Activated CD8-positive, alpha-beta memory T cell treated with anti-CD3 and anti-CD28 coated beads, Interleukin-2, amount 50 U/mL, for 24 hours (primary cell): ENCODE data around the gene INSR.
"Not testable (repeated sequence)": the region's sequence is repeated elsewhere in the genome, so short reads cannot be mapped to it uniquely, and the experiment has no call there.

Experiments
- DNase-seq: peaks from one replicate; pipeline ENCODE4 v3.0.0-alpha.2; 2020; ENCODE audit errors: extremely low read depth

Gene INSR

DNA sequence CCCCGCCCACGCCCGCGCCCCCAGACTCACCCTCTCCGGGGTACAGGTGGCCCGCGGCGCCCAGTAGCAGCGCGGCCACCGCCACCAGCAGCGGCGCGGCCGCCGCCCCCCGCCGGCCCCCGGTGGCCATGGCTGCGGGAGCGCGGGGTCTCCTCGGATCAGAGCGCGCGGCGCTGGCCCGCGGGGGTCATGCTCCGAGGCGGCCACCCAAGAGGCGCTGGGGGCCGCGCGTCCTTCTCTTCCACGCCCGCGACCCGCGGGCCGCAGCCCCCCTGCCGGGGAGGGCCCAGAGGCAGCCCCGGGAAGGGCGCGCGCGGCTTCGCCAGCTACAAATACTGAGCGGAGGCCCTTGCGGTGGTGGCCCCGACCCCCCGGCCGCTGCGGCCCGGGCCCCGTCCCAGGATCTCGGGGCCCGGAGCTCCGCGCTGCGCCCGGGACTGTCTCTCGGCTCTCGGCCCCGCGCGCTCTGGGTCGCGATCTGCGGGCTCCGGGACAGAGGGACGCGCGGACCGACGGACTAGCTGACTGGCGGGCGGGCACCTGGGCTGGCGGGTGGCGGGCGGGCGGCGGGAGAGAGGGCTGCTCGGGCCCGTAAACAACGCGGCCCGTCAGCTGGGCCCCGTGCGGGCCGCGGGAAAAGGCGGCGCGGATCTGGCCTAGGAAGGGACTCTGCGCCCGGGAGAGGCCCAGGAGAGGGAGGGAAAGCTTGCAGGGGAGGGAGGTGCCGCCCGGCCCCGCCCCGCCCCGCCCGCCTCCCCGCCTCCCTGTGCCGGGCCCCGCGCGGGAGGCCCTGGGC, at the start of gene INSR:
Gene INSR (minus strand): TSS at position 653 of the 796 bp plus-strand sequence. CDS start 523 bp downstream, at position 130.
- no peak for DNase-seq

DNA sequence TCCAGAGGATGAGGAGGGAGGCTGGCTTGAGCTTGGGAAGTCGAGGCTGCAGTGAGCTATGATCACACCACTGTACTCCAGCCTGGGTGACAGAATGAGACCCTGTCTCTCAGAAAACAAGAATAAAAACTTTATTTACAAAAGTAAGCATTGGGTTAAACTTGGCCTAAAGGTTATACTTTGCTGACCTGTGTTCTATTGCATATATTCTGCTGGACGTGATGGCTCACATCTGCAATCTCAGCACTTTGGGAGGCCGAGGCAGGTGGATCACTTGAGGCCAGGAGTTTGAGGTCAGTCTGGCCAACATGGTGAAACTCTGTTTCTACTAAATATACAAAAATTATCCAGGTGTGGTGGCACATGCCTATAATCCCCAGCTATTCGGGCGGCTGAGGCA, 47.9 kb upstream of the INSR start:
- DNase-seq: no peak

DNA sequence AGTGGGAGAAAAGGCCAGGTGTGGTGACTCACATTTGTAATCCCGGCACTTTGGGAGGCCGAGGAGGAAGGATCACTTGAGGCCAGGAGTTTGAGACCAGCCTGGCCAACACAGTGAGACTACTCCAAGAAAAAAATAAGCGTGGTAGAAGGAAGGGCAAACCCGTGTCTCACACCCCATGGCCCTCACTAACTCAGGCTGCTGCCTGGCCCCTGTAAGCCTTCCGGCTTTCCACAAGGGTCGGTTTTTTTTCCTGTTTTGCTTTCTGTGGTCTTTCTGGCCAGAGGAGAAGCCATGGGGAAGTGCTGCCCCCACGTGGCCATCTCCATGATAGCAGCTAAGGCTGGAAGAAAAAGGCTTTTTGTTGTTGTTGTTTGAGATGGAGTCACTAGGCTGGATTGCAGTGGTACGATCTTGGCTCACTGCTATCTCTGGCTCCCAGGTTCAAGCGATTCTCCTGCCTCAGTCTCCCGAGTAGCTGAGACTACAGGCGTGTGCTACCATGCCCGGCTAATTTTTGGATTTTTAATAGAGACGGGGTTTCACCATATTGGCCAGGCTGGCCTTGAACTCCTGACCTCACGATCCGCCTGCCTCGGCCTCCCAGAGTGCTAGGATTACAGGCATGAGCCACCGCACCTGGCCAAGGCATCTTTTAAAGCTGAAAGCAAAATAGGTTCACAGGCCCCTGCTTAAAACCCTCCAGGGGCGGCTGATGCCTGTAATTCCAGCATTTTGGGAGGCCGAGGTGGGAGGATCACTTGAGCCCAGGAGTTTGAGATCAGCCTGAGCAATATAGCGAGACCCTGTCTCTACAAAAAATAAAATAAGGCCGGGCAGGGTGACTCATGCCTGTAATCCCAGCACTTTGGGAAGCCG, 47.0 kb upstream of the INSR start:
- peak; percentile 64 for DNase-seq

DNA sequence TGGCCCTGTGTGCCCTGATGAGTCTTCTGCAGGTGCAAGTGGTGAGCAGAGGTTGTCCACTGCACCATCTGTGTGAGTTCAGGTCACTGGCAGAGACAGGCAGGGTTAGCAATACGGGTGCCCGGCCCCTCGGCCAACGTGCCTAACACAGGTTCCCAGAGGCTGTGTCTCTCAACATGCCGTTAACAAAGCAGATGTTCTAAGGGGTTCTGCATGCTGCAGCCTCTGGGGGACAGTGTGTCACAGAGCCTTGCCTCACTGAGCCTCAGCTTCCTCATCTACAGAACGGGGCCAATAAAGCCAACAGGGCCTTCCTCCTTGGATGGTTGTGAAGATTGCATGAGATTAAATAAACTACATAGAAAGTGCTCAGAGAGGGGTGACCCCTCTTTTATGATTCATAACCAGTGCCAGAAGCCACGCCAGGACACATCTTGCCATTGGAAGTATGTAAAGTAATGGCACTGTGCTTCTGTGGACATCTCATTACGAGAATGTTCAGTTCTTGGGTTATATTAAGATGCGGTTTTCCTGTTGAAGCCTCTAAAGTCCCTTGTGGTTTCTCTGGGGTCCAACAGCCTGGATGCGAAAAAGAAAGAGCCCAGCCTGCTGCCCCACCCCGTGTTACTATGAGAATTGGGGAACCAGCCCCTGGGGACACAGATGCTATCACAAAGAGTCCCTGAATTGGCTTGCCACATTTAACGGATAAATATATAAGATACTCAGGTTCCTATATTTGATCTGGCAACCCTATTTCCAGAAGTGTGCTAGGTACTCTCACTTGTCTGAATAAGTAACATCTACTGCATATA, 43.4 kb upstream of the INSR start:
- DNase-seq: no peak

DNA sequence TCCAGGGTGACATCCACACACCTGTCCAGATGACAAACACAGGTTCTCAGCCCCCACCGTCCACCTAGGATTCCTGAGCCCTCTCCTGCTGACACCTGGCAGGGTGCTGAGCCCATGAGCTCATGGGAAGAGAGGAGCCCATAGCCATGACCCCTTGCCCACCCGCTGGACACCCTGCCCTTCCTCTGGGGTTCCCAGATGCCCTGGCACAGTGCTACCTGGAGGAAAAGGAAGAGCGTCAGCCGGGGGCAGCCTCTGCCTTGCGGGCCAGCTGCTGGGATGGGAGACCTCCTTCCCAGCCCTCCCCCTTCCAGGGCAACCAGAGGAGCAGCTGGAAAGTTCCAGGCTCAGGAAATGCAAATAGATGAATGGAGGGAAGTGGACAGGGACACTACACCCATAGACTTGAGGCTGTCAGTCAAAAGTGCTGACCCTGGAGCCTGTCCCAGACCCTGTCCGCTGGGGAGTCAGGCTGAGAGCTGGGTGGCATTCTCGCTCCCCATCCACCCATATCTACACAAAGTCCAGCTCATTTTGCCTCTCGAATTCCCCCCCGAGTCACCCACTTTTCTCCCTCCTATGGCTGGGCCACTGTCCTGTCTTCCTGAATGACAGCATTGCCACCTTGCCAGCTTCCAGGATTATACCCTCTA, 42.2 kb upstream of the INSR start:
- DNase-seq: no peak

DNA sequence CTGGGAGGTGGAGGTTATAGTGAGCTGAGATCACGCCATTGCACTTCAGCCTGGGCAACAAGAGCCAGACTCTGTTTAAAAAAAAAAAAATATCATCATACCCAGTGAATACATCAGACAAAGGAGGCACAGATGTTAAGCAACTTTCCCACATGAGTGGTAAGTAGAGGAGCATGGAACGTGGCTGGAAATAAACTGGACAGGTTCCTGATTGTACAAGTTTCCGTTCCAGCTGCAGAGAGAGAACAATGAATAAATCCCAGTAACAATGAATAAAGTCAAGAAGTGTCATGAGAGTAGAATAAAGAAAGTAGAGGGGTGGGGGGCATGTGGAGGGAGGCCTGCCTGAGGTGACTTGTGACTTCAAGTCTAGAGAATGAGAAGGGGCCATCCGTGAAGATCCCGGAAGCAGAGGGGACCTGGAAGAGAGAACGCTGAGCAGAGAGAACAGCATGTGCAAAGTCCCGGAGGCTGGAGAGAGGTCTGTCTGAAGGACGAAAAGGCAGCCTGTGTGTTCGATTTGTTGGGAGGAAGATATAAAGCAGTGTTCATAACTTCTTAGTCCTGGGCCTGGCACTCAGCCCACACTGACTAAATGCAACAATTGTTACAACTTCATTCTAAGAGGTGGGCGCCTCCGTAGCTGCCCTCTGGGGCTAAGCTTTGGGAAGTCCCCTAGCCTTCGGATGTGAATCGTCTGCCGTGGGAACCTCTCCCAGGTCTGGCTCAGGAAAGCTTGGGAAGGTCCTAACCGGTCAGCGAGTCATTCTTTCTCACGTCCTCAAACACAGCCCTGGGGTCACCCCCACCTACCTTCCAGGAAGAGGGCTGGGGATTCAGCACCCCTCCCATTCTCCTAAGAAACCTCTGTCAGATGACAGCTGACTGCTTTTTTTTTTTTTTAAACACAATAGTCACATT, 39.2 kb upstream of the INSR start:
- no peak for DNase-seq

DNA sequence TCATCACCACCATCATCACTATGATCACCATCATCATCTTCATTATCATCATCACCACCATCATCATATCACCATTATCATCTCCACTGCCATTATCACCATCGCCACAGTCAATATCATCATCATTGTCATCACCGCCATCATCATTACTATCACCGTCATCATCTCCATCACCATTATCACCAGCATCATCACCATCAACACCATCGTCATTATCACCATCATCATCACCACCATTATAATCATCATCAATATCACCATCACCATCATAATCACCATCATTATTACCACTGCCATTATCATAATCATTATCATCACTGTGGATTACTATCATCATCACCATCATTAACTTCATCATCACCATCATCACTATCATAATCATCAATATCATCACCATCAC, 37.2 kb upstream of the INSR start:
- no peak for DNase-seq

DNA sequence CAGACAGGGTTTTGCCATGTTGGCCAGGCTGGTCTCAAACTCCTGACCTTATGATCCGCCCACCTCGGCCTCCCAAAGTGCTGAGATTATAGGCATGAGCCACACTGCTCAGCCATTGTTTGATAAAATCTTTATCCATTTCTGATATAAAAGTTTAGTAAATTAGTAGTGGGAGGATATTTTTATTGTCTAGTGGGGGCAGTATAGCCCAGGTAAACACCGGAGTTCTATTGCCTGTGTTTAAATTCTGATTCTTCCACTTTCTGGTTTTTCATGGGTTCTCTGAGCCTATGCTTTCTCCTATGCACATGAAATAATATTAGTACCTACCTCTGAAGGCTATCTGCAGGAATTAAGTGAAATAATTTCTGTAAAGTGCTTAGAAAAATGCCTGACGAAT, 34.4 kb upstream of the INSR start:
- DNase-seq: no peak

DNA sequence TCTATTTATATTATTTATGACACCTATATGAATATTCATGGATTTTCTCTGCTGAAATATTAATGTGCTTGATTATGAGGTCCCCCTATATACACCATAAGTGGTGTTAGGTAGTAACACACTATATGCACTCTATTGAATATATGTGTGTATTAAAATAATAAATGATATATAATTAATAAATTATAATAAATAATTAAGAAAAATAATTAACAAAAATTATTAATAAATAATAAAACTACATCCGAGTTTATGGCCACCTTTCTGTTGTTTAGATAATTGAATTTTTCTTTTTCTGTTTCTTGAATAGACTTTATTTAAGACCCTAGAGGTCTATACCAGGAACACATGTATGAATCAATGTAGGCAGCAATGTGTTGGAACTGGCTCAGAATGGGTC, 33.6 kb upstream of the INSR start:
- no peak for DNase-seq

DNA sequence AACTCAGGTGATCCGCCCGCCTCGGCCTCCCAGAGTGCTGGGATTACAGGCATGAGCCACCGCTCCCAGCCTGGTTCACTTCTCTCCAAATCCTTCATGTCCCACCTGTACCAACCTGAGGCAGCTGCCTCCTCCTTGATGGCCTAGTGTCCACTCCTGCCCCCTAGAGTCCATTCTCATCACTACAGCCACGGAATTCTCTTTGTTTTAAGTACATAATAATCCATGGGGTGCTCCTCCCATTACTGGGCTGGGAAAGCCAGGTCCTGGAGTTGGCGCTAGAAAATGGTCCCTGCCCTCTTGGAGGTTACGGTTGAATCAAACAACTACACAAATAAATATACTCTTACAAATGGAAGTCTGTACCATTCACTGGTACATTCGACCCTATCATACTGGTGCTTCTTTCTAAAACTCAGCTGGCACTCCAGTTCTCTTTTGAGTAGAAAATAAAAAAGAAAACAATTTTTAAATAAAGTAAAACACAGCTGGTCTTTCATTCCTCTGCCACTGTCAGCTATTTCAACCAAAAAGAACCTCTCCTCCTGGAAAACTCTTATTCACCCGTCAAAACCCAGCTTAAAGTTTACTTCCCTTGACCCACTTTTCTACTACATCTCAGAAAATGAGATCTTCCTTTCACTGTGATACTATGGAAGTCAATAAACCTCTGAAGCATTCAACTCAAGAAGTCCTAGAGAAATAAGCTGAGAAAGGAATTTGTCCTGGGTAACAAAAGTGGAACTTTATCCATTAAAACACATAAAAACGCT, 32.1 kb upstream of the INSR start:
- DNase-seq: no peak

DNA sequence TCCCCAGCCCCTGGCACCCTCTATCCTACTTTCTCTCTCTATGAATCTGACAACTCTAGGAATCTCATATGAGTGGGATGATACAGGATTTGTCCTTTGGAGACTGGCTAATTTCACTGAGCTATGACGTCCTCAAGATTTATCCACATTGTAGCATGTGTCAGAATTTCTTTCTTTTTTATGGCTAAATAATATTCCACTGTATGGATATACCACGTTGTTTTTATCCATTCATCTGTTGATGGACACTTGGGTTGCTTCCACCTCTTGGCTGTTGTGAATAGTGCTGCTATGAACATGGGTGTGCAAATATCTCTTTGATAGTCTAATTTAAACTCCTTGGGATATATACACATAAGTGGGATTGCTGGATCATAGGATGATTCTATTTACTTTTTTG, 24.0 kb upstream of the INSR start:
- no peak for DNase-seq

DNA sequence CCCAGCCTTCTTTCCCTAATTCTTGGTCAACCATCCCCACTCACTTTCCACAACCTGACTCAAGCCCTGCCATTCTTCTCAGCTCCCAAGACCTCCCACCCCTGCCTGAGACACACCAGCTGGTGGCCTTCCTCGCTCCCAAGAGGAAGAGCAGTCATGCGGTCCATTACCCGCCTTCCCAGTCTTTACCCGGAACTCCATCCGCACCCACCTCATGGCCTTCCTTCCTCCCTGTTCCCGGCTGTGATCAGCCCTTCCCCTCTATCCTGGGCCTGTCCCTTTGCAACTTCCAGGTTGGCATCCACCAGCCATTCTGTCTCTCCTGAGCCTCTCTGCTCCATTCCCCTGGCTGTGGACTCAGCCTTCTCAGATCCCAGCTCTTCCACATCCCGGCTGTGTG, 18.6 kb upstream of the INSR start:
- DNase-seq: no peak

DNA sequence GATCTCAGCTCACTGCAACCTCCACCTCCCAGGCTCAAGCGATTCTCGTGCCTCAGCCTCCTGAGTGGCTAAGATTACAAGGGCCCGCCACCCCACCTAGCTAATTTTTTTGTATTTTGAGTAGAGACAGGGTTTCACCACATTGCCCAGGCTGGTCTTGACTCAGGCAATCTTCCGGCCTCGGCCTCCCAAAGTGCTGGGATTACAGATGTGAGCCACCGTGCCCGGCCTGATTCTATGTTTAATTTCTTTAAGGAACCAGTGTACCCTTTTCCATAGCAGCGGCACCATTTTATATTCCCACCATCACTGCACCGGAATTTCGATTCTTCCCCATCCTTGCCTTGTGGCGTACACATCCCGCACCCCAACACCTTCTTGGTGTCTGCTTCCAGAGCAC, 17.7 kb upstream of the INSR start:
- no peak for DNase-seq

DNA sequence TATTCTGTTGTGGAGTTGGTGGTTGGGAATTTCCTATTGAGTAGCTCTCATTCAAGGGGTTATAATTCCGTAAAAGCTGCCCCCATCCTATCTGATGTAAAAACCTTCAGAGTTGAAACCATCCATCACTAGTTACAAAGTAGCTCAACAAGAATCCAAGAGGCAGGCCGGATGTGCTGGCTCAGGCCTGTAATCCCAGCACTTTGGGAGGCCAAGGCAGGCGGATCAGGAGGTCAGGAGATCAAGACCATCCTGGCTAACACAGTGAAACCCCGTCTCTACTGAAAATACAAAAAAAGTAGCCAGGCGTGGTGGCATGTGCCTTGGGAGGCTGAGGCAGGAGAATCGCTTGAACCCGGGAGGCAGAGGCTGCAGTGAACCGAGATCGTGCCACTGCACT, 14.1 kb upstream of the INSR start:
- not testable (repeated sequence) for DNase-seq

DNA sequence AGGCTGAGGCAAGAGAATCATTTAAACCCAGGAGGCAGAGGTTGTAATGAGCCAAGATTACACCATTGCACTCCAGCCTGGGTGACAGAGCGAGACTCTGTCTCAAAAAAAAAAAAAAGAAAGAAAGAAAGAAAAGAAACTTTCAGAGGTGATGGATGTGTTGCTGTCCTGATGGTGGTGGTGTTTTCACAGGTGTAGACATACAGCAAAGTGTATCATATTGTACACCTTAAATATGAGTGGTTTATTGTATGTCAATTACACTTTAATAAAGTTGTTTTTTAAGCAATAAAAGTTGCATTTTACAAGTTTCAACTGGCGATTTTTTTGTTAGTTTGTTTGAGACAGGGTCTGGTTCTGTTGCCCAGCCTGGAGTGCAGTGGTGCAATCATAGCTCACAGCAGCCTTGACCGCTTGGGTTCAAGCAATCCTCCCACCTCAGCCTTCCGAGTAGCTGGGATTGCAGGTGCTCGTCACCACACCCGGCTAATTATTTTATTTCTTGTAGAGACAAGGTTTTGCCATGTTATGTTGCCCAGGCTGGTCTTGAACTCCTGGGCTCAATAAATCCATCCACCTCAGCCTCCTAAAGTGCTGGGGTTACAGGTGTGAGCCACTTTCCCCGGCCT, 13.5 kb upstream of the INSR start:
- DNase-seq: no peak

DNA sequence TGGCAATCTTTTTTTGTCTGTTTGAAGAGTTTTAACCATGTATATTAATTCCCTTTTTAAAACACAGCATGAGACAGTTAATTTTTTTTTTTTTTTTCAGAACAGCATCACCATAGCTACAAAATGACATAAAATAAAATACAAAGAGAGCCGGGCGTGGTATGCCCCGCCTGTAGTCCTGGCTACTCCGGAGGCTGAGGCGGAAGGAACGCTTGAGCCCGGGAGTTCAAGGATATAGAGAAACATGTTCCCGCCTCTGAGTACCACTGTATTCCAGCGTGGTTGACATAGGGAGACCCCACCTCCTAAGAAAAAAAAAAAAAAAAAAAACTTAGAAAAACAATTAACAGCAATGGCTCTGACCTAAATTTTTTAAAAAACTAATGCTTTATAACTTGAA, 10.0 kb upstream of the INSR start:
- no peak for DNase-seq

DNA sequence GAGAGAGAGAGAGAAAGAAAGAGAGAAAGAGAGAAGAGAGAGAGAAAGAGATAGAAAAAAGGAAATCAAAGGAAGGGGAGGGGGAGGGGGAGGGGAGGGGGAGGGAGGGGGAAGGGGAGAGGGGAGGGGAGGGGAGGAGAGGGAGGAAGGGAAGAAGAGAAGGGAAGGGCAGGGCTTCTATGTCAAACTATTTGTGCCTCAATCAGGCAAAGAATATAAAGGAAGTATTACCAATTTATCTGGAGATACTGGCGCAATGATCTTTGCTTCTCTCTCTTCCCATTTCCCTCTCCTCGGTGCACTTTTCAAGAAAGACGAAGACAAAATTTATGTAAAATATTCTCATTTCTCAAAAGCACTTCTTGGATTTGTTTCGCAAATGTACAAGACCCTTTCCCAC, 9.3 kb upstream of the INSR start:
- no peak for DNase-seq

DNA sequence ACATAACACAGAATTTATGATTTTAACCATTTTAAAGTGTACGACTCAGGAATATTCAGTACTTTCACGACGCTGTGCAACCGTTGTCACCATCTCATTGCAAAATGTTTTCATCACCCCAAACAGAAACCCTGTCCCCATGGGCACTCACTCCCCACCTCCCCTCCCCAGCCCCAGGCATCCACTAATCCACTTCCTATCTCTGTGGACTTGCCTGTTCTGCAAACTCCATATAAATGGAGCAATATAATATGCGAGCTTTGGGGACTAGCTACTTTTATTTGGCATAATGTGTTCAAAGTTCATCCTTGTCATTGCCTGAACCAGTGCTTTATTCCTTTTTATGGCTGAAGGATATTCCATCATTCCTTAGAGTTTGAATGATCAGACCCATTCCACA, 7.3 kb upstream of the INSR start:
- no peak for DNase-seq

DNA sequence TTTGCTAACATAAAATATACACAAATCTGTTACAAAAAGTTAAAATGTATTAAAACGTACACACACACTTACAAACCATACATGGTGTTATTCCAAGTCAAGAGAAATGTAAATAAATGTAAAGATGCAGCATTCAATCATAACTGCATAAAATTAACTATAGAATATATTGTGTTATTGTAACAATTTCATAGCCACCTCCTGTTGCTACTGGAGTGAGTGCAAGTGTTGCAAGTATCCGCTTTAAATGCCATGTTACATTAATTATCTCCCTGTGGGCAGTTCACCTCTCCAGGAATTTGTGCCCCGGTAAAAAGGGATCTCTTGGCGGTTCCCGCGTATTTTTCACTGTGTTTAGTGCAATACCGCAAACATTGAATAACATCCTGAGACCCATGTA, 3.5 kb upstream of the INSR start:
- no peak for DNase-seq
